Kidney (tissue), 14 donors: ENCODE results near the gene ABHD2. TPM values are rescaled to one million over a fixed set of nuclear protein-coding genes. Genes with fewer than 3 reads are reported as not detected.

Experiments
- DNase-seq, 5 donors: peaks; one replicate each; pipeline ENCODE4 v3.0.0-alpha.2; 2013 to 2020
- FAIRE-seq: peaks from 2 replicates; lab custom pipeline; 2012; peaks lifted over from hg19 to GRCh38; lab: Jason Lieb, UNC
- H3K27ac ChIP-seq, 2 donors: one replicate each; pipeline ENCODE4 v1.7.0; 2013; ENCODE audit warnings: low read depth in 2 of 2, low read length in 2 of 2, inconsistent platforms in 1 of 2
- H3K27me3 ChIP-seq: one replicate; pipeline ENCODE4 v1.7.1; 2013; ENCODE audit warnings: low read length, inconsistent platforms; ENCODE audit not compliant: control insufficient read depth, insufficient read depth
- H3K36me3 ChIP-seq, 3 donors: one replicate each; pipeline versions ENCODE4 v1.7.0 to v1.7.1; 2013; ENCODE audit warnings: low read length in 3 of 3, control low read depth in 1 of 3, inconsistent platforms in 1 of 3; ENCODE audit not compliant: insufficient read depth in 3 of 3, control insufficient read depth in 2 of 3
- H3K4me1 ChIP-seq, 3 donors: one replicate each; pipeline versions ENCODE4 v1.7.0 to v1.7.1; 2013; ENCODE audit warnings: low read length in 3 of 3, inconsistent platforms in 1 of 3, low read depth in 1 of 3; ENCODE audit not compliant: control insufficient read depth in 2 of 3, insufficient read depth in 2 of 3
- H3K4me3 ChIP-seq, 3 donors: one replicate each; pipeline versions ENCODE4 v1.7.0 to v1.8.1; 2013; ENCODE audit warnings: low read length in 3 of 3, control low read depth in 1 of 3, inconsistent platforms in 1 of 3
- H3K9ac ChIP-seq, 3 donors: one replicate each; pipeline versions ENCODE4 v1.7.0 to v1.7.1; 2013; ENCODE audit warnings: low read length in 3 of 3, control low read depth in 1 of 3, inconsistent platforms in 1 of 3
- H3K9me3 ChIP-seq, 3 donors: one replicate each; pipeline versions ENCODE4 v1.7.0 to v1.7.1; 2013; ENCODE audit warnings: low read length in 3 of 3, control low read depth in 1 of 3, inconsistent platforms in 1 of 3; ENCODE audit not compliant: control insufficient read depth in 2 of 3, insufficient read depth in 1 of 3
- intact Hi-C: fragments of 100-400 bp; cut with DNase I; formaldehyde crosslinking; loops from one replicate; pipeline ENCODE4 v1.11.1; 2022
- polyA plus RNA-seq: library from polyadenylated mRNA; stranded (reverse); fragments of 350-450 nt; fragmentation: Illumina TruSeq; extraction: RNeasy Lipid Tissue Mini Kit (QIAGEN cat#74804); gene quantifications from one replicate; pipeline ENCODE4 v1.2.3, GENCODE V29; 2014; ENCODE audit warnings: low read depth, low replicate concordance; ENCODE audit not compliant: insufficient read depth
- total RNA-seq: library from RNA; stranded (reverse); fragmentation: NEBNext Ultra II Directional; extraction: Animal tissue kit (Norgen Biotek cat#: 25700); gene quantifications from one replicate; pipeline ENCODE4 v1.2.1, GENCODE V29; 2021
- TF ChIP-seq, protein P1 (sequence below): IDR thresholded peaks from 3 replicates; pipeline ENCODE4 v1.5.1; 2012; ENCODE audit warnings: mild to moderate bottlenecking, moderate library complexity, borderline replicate concordance; ENCODE audit not compliant: insufficient read depth; ENCODE audit errors: extremely low read depth
- donor health status: control.
- donor health status: control.
- donor health status: control.
- donor health status: control.
- donor health status: control.
- donor health status: DM: yes; HTN: yes; CAD: no.
- donor health status: Normal renal cell carcinoma (clear cell type).

Gene ABHD2
- total and polyA plus RNA-seq, 2 donors from 2014 or later: 13.3 to 123 TPM

GRCh38 chr15:89168316-89168833 is 80.1 kb downstream of the ABHD2 start:
- H3K9ac ChIP-seq: no peak overlapping the region
- FAIRE-seq: no peak
- no peak for DNase-seq
- TF ChIP-seq, protein P1, sequence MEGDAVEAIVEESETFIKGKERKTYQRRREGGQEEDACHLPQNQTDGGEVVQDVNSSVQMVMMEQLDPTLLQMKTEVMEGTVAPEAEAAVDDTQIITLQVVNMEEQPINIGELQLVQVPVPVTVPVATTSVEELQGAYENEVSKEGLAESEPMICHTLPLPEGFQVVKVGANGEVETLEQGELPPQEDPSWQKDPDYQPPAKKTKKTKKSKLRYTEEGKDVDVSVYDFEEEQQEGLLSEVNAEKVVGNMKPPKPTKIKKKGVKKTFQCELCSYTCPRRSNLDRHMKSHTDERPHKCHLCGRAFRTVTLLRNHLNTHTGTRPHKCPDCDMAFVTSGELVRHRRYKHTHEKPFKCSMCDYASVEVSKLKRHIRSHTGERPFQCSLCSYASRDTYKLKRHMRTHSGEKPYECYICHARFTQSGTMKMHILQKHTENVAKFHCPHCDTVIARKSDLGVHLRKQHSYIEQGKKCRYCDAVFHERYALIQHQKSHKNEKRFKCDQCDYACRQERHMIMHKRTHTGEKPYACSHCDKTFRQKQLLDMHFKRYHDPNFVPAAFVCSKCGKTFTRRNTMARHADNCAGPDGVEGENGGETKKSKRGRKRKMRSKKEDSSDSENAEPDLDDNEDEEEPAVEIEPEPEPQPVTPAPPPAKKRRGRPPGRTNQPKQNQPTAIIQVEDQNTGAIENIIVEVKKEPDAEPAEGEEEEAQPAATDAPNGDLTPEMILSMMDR: no peak
- peaks cover 4 to 29% (median 26%) of the 10 kb centered on the region in 3 donors for H3K4me1 ChIP-seq
- intact Hi-C loops: no loop called here
- H3K9me3 ChIP-seq: no peaks in the 10 kb centered on the region
- H3K27me3 ChIP-seq: no peaks in the 10 kb centered on the region
- H3K27ac ChIP-seq: no peak overlapping the region
- H3K4me3 ChIP-seq: no peak overlapping the region
- H3K36me3 ChIP-seq: no peaks in the 10 kb centered on the region

- Histone ChIP-seq H3K4me1 (peaks cover 4 to 16% (median 10%) of the 10 kb centered on the region in 3 donors), H3K27ac (no peak overlapping the region), H3K4me3 (no peak overlapping the region), H3K9ac (no peak overlapping the region), H3K9me3 (no peaks in the 10 kb centered on the region), H3K27me3 (no peaks in the 10 kb centered on the region), H3K36me3 (no peaks in the 10 kb centered on the region)
- intact Hi-C loops: loop anchor here (10.0 kb wide), 1 partner anchor 266 kb away; no protein-coding TSS in a partner anchor
- TF ChIP-seq, protein P1: no peak
- DNase-seq (no peak), FAIRE-seq (no peak)
Observed at GRCh38 chr15:89170364-89170763, 82.1 kb downstream of the ABHD2 start.

DNA sequence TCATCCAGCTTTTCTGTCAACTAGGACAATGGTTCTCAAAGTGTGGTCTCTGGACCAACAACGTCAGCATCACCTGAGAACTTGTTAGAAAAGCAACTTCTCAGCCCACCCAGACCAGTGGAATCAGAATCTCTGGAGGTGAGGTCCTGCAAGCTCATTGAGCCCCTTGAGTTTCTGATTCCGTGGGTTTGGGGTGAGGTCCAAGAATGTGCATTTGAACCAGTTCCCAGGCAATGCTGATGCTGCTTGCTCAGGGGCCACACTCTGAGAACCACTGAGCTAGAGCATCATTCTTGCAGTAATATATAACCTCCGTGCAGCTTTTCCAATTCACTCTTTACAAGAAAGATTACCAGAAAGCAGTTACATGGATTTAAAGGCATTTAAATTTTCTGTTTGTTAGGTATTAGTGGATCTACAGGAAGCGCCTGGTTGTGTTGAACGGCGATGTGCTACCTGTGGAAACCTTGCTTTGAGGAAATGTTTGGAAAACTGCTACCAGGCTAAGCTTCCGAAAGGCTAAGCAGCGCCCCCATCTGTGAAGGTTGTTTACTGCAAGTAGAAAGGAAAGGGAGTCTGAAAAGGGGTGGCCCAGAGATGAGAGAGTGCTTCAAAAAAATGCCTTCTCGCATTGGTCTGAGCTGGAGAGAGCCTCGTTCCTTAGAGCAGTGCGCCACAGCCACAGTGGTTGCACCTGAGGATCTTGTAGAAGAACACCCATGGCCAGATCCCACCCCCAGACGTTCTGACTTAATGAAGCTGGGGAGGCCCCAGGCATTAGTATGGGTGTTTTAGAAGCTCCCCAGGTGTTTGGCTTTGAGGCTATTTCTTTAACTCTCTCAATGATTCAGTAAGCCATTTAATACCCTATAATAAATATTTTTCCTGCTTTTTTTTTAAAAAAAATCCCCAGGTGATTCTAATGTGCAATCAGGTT is 83.1 kb downstream of the ABHD2 start:
- no peak overlapping the region for H3K27ac ChIP-seq
- peaks cover 0 to 5% (median 3%) of the 10 kb centered on the region in 3 donors for H3K4me1 ChIP-seq
- FAIRE-seq (no peak), DNase-seq (peak in 4 of 5 donors; percentile 42 to 66 (median 59))
- TF ChIP-seq, protein P1: peak; percentile 68
- intact Hi-C loops: loop anchor here (10.0 kb wide), 1 partner anchor 267 kb away; no protein-coding TSS in a partner anchor
- no peak overlapping the region for H3K4me3 ChIP-seq
- no peak overlapping the region for H3K9ac ChIP-seq
- H3K36me3 ChIP-seq: peaks cover 0 to 8% (median 4%) of the 10 kb centered on the region in 3 donors
- no peaks in the 10 kb centered on the region for H3K27me3 ChIP-seq
- no peaks in the 10 kb centered on the region for H3K9me3 ChIP-seq
